IMR-90 (cell line): ENCODE results near the gene NXN. TPM values are rescaled to one million over a fixed set of nuclear protein-coding genes. Genes with fewer than 3 reads are reported as not detected.

Source experiments
- ATAC-seq: fragments of 200-7000 bp; cut with Tn5 transposase; 2 replicates; pipeline ENCODE4 v1.9.1; 2020; ENCODE audit warnings: low read depth, mild to moderate bottlenecking, moderate library complexity
- BruUV-seq: library from RNA; stranded (reverse); fragments of 400-500 nt; replicated peaks from 2 replicates; lab custom pipeline; 2021; lab: Mats Ljungman, UMichigan
- CTCF ChIA-PET: fragments of 300-600 bp; formaldehyde crosslinking; extraction: SDS; loops from one replicate; lab custom pipeline; 2021; ENCODE audit warnings: antibody characterized with exemption; lab: Yijun Ruan, JAX
- POLR2A ChIA-PET: fragments of 300-600 bp; sonication (Branson Sonifier 250); formaldehyde crosslinking; loops from one replicate; lab custom pipeline; 2022; ENCODE audit warnings: antibody characterized with exemption; ENCODE audit not compliant: unreplicated experiment; lab: Charles Lee
- DNase-seq: peaks from one replicate; pipeline ENCODE4 v3.0.0; 2013
- H2AFZ ChIP-seq: replicated peaks from 2 replicates; pipeline ENCODE3; 2013; ENCODE audit warnings: low read length, mild to moderate bottlenecking; ENCODE audit not compliant: poor library complexity
- H2AK5ac ChIP-seq: 2 replicates; pipeline ENCODE4 v1.6.1; 2013; ENCODE audit warnings: low read depth, low read length, inconsistent platforms
- H2AK9ac ChIP-seq: replicated peaks from 2 replicates; pipeline ENCODE3; 2013; ENCODE audit warnings: mild to moderate bottlenecking, low read depth, low read length, moderate library complexity; ENCODE audit not compliant: poor library complexity
- H2BK120ac ChIP-seq: 2 replicates; pipeline ENCODE4 v1.6.1; 2013; ENCODE audit warnings: low read depth, low read length, inconsistent platforms
- H2BK15ac ChIP-seq: 3 replicates; pipeline ENCODE4 v1.6.1; 2013; ENCODE audit warnings: low read depth, low read length, inconsistent platforms
- H2BK20ac ChIP-seq: 2 replicates; pipeline ENCODE4 v1.6.1; 2013; ENCODE audit warnings: low read depth, mild to moderate bottlenecking, inconsistent platforms, low read length, moderate library complexity
- H2BK5ac ChIP-seq: 2 replicates; pipeline ENCODE4 v1.6.1; 2013; ENCODE audit warnings: mild to moderate bottlenecking, low read depth, low read length, inconsistent platforms; ENCODE audit not compliant: poor library complexity, severe bottlenecking
- H3K14ac ChIP-seq: replicated peaks from 2 replicates; pipeline ENCODE4 v1.6.1; 2013; ENCODE audit warnings: low read depth, low read length, inconsistent platforms
- H3K18ac ChIP-seq: 2 replicates; pipeline ENCODE4 v1.6.1; 2013; ENCODE audit warnings: low read depth, low read length, control low read depth
- H3K23ac ChIP-seq: 2 replicates; pipeline ENCODE4 v1.6.1; 2013; ENCODE audit warnings: low read depth, low read length, inconsistent platforms
- H3K27ac ChIP-seq: 2 replicates; pipeline ENCODE4 v1.5.1; 2013; ENCODE audit warnings: mild to moderate bottlenecking, control low read depth, low read length; ENCODE audit not compliant: insufficient read depth
- H3K27me3 ChIP-seq: 2 replicates; pipeline ENCODE4 v1.6.1; 2013; ENCODE audit warnings: low read length; ENCODE audit not compliant: control insufficient read depth, insufficient read depth
- H3K36me3 ChIP-seq: 2 replicates; pipeline ENCODE4 v1.6.1; 2013; ENCODE audit warnings: low read length, mixed read lengths; ENCODE audit not compliant: control insufficient read depth, insufficient read depth
- H3K4ac ChIP-seq: 2 replicates; pipeline ENCODE4 v1.6.1; 2013; ENCODE audit warnings: low read depth, low read length, inconsistent platforms
- H3K4me1 ChIP-seq: 2 replicates; pipeline ENCODE4 v1.6.1; 2013; ENCODE audit warnings: low read length, mixed read lengths; ENCODE audit not compliant: control insufficient read depth, insufficient read depth
- H3K4me2 ChIP-seq: 2 replicates; pipeline ENCODE4 v1.6.1; 2013; ENCODE audit warnings: low read depth, mild to moderate bottlenecking, control low read depth, low read length, moderate library complexity
- H3K4me3 ChIP-seq: 2 replicates; pipeline ENCODE4 v1.5.1; 2013; ENCODE audit warnings: low read depth, mild to moderate bottlenecking, control low read depth, low read length, moderate library complexity; ENCODE audit not compliant: insufficient read depth
- H3K56ac ChIP-seq: 2 replicates; pipeline ENCODE4 v1.6.1; 2013; ENCODE audit warnings: low read length, inconsistent platforms; ENCODE audit not compliant: insufficient read depth; ENCODE audit errors: extremely low read depth
- H3K79me1 ChIP-seq, 2 experiments: 2 replicates each; pipeline ENCODE4 v1.6.1; 2013; ENCODE audit warnings: low read length in 2 of 2, inconsistent platforms in 1 of 2, low read depth in 1 of 2
- H3K9ac ChIP-seq: 2 replicates; pipeline ENCODE4 v1.6.1; 2013; ENCODE audit warnings: low read depth, low read length, control low read depth
- H3K9me1 ChIP-seq: 2 replicates; pipeline ENCODE4 v1.6.1; 2013; ENCODE audit warnings: low read length, inconsistent platforms; ENCODE audit not compliant: insufficient read depth
- H3K9me3 ChIP-seq: 2 replicates; pipeline ENCODE4 v1.6.1; 2013; ENCODE audit warnings: low read length; ENCODE audit not compliant: control insufficient read depth, insufficient read depth
- H4K20me1 ChIP-seq: 2 replicates; pipeline ENCODE4 v1.6.1; 2013; ENCODE audit warnings: low read length, inconsistent platforms; ENCODE audit not compliant: insufficient read depth
- H4K5ac ChIP-seq: 2 replicates; pipeline ENCODE4 v1.6.1; 2013; ENCODE audit warnings: mild to moderate bottlenecking, low read depth, low read length, control low read depth
- H4K8ac ChIP-seq, 2 experiments: 2 replicates each; pipeline ENCODE4 v1.6.1; 2013; ENCODE audit warnings: low read depth in 2 of 2, low read length in 2 of 2, control low read depth in 1 of 2, inconsistent platforms in 1 of 2
- H4K91ac ChIP-seq: 2 replicates; pipeline ENCODE4 v1.6.1; 2013; ENCODE audit warnings: low read depth, low read length, inconsistent platforms; ENCODE audit not compliant: insufficient read depth
- BHLHE40 ChIP-seq: fragments of 150-350 bp; IDR thresholded peaks from 2 replicates; pipeline ENCODE4 v1.6.1; 2016; ENCODE audit warnings: mild to moderate bottlenecking, low read depth, low read length
- CEBPB ChIP-seq: IDR thresholded peaks from 2 replicates; pipeline ENCODE4 v1.6.1; 2012; ENCODE audit warnings: low read depth, low read length, improper control_type of control experiment
- CHD1 ChIP-seq: IDR thresholded peaks from 2 replicates; pipeline ENCODE4 v1.6.1; 2012; ENCODE audit warnings: low read depth, low read length, improper control_type of control experiment
- FOS ChIP-seq: fragments of 150-350 bp; IDR thresholded peaks from 2 replicates; pipeline ENCODE4 v1.6.1; 2016; ENCODE audit warnings: low read depth, low read length
- MAFK ChIP-seq: IDR thresholded peaks from 2 replicates; pipeline ENCODE4 v1.6.1; 2012; ENCODE audit warnings: low read depth, low read length, improper control_type of control experiment
- MXI1 ChIP-seq: IDR thresholded peaks from 2 replicates; pipeline ENCODE4 v1.6.1; 2012; ENCODE audit warnings: low read depth, mild to moderate bottlenecking, low read length, moderate library complexity, borderline replicate concordance
- RCOR1 ChIP-seq: IDR thresholded peaks from 2 replicates; pipeline ENCODE4 v1.6.1; 2012; ENCODE audit warnings: mild to moderate bottlenecking, low read length, improper control_type of control experiment; ENCODE audit not compliant: insufficient replicate concordance
- SMC3 ChIP-seq: fragments of 150-350 bp; IDR thresholded peaks from 2 replicates; pipeline ENCODE4 v1.6.1; 2016; ENCODE audit warnings: low read depth, mild to moderate bottlenecking, antibody characterized with exemption, low read length, moderate library complexity
- WGBS, 2 experiments: methylation state at CpG; one replicate each; pipeline versions ENCODE4 v1.1.5 to v1.1.7; 2013; ENCODE audit warnings: missing lambda C conversion rate in 2 of 2; ENCODE audit not compliant: insufficient read length in 1 of 2; ENCODE audit errors: extremely low coverage in 2 of 2; 5-methylcytosine and 5-hydroxymethylcytosine counted together
- dilution Hi-C: fragments of 300-500 bp; cut with HindIII; formaldehyde crosslinking; loops from one replicate; pipeline ENCODE4 v1.14.3; 2018; ENCODE audit warnings: low sequenced_read_pairs; ENCODE audit not compliant: unreplicated experiment
- in situ Hi-C: fragments of 300-500 bp; cut with MboI; formaldehyde crosslinking; loops from 3 replicates; pipeline ENCODE4 v1.14.3; 2019; ENCODE audit warnings: low sequenced_read_pairs, inconsistent platforms, mixed read lengths
- intact Hi-C: fragments of 100-400 bp; cut with micrococcal nuclease; formaldehyde crosslinking; loops from 2 replicates; pipeline ENCODE4 v1.10.0; 2022
- polyA plus RNA-seq, 3 experiments: library from polyadenylated mRNA; depleted of rRNA; stranded (reverse); fragments of >200 nt; gene quantifications; 2 replicates each; pipeline ENCODE4 v1.2.3, GENCODE V29; 2012; ENCODE audit warnings: low replicate concordance in 1 of 3
- total RNA-seq: library from RNA; depleted of rRNA; stranded (reverse); fragments of >200 nt; gene quantifications from 2 replicates; pipeline ENCODE4 v1.2.3, GENCODE V29; 2012

NXN gene
- total and polyA plus RNA-seq, 2 of the 4 experiments (the other 2 are of a cell fraction), result 52.5 to 116 TPM

DNA sequence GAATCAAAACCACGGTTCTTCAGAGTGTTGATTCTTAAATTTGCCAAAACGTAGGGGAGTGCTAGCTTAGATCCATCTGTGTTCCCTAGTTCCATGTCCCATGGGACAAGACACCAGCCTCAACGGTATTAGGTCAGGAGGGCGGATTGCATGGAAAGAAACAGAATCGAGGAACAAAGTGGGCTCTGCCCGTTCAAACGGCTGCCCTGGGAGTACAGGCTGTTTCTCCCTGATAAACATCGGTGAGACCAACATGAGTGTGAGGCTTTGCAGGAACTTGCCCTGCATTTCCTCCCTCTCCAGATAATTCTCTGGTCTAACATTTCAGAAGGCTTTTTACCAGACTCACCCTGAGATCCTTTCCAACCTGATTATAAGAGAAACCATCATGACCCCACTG is 115.3 kb downstream of the NXN start:
- H4K91ac ChIP-seq, result no peak overlapping the region
- peaks cover 62% of the 10 kb centered on the region for H4K20me1 ChIP-seq
- H3K36me3 ChIP-seq, result peaks cover 17% of the 10 kb centered on the region
- ChIA-PET POLR2A (no interaction called here), CTCF (no interaction called here)
- peaks cover 11% of the 10 kb centered on the region; the same call in 1 of the 2 replicates for H3K9me1 ChIP-seq
- peaks cover 13% of the 10 kb centered on the region for H3K4me1 ChIP-seq
- H3K27me3 ChIP-seq, result no peaks in the 10 kb centered on the region
- H3K9me3 ChIP-seq, result no peaks in the 10 kb centered on the region
- H3K4ac ChIP-seq, result no peak overlapping the region; the same call in 1 of the 2 replicates
- TF ChIP-seq CHD1 (no peak), SMC3 (no peak), CEBPB (no peak), FOS (no peak), MAFK (no peak), RCOR1 (no peak), BHLHE40 (no peak), MXI1 (no peak)
- H3K4me2 ChIP-seq, result no peak overlapping the region
- H3K23ac ChIP-seq, result no peak overlapping the region
- in situ Hi-C loops (no loop called here), dilution Hi-C loops (no loop called here), intact Hi-C loops (no loop called here)
- H2BK20ac ChIP-seq, result no peak overlapping the region
- no peak overlapping the region for H4K8ac ChIP-seq
- H3K14ac ChIP-seq, result no peak overlapping the region
- H2AK9ac ChIP-seq, result no peak overlapping the region
- peaks cover 38 to 52% of the 10 kb centered on the region in 2 experiments for H3K79me1 ChIP-seq
- no peak overlapping the region for H2AFZ ChIP-seq
- H2BK5ac ChIP-seq, result no peak overlapping the region
- H3K27ac ChIP-seq, result no peak overlapping the region
- BruUV-seq, result no TSS peak
- no peak overlapping the region for H2AK5ac ChIP-seq
- H4K5ac ChIP-seq, result no peak overlapping the region
- ATAC-seq (no peak), DNase-seq (no peak)
- no peak overlapping the region for H2BK120ac ChIP-seq
- no peak overlapping the region for H3K18ac ChIP-seq
- H2BK15ac ChIP-seq, result no peak overlapping the region
- no peak overlapping the region for H3K4me3 ChIP-seq
- no peak overlapping the region for H3K56ac ChIP-seq
- WGBS, 2 experiments, result 62% methylated on average over 4 of the region's 8 CpGs; no CpG with 5 or more reads in 1 of the 2 experiments
- no peak overlapping the region for H3K9ac ChIP-seq
